GM12891 (cell line): ENCODE results near the gene FDPS.

Experiments
- PAX5 ChIP-seq: IDR thresholded peaks from 2 replicates; pipeline ENCODE4 v1.6.1; 2011; ENCODE audit warnings: low read length, moderate library complexity, mild to moderate bottlenecking; ENCODE audit not compliant: insufficient read depth, severe bottlenecking
- POLR2A ChIP-seq: IDR thresholded peaks from 2 replicates; pipeline ENCODE4 v1.6.1; 2011; ENCODE audit warnings: low read depth, low read length, control low read depth
- POLR2AphosphoS5 ChIP-seq: IDR thresholded peaks from 2 replicates; pipeline ENCODE4 v1.6.1; 2011; ENCODE audit warnings: low read depth, low read length, control low read depth
- POU2F2 ChIP-seq: IDR thresholded peaks from 2 replicates; pipeline ENCODE4 v1.6.1; 2011; ENCODE audit warnings: low read depth, mild to moderate bottlenecking, control low read depth, low read length, moderate library complexity
- SPI1 ChIP-seq: IDR thresholded peaks from 2 replicates; pipeline ENCODE4 v1.6.1; 2011; ENCODE audit warnings: low read depth, low read length, control low read depth
- TAF1 ChIP-seq: IDR thresholded peaks from 2 replicates; pipeline ENCODE4 v1.6.1; 2011; ENCODE audit warnings: low read depth, low read length, control low read depth

DNA sequence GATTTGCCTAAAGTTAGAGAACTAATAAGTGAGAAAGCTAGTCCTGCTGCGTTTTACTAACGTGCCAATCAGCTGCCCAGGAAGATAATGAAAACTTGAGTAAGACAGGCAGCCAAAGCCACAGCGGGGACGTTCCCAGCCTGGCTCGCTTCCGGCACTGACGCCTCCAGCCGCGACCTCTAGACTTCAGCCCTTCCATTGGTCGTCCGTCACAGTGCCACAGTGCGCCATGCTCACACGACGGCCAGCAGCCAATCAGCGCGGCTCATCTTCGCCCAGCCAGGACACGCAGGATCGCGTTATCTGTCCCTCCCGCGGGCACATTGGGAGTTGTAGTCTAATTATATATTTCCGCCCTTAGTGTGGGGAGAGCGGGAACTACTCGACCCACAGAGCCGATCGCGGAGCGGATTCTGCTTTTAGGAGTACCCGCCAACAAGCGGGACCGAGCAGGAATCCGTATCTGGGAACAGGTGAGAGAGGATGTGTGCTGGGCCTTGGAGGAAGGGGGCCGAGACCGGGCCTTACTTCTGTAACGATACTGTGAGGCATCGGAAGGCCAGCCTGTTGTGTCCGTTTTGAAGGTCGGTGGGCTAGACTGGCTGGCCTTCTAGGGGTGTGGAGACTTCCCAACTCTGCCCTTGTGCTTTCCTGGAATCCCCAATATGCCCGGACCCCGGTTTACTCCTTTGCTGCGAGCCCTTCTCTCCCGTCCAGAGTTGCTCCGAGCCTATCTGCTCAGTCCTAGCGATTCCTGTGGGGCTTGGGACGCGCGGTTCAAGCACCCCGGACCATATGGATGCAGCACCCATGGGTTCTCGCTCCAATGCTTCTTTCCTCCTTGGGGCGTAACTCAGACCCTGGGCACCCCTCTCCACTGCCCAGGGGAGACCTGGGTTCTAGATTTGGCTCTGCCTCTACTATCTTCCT, at the start of gene FDPS:
- no peak for TF ChIP-seq POLR2AphosphoS5
- peak; percentile 81 for TF ChIP-seq POLR2A
- no peak for TF ChIP-seq SPI1
- peak; percentile 71 for TF ChIP-seq TAF1
- TF ChIP-seq PAX5: no peak
- no peak for TF ChIP-seq POU2F2
